Activated CD4-positive, alpha-beta T cell treated with anti-CD3 and anti-CD28 coated beads, Interleukin-2, amount 50 U/mL, for 48 hours (primary cell): ENCODE measurements around the gene DNAJC25.
"Not testable (repeated sequence)": the region's sequence is repeated elsewhere in the genome, so short reads cannot be mapped to it uniquely, and the experiment has no call there.

Source experiments
- DNase-seq, 2 experiments: peaks; one replicate each; pipeline ENCODE4 v3.0.0-alpha.2; 2020

Gene DNAJC25

DNA sequence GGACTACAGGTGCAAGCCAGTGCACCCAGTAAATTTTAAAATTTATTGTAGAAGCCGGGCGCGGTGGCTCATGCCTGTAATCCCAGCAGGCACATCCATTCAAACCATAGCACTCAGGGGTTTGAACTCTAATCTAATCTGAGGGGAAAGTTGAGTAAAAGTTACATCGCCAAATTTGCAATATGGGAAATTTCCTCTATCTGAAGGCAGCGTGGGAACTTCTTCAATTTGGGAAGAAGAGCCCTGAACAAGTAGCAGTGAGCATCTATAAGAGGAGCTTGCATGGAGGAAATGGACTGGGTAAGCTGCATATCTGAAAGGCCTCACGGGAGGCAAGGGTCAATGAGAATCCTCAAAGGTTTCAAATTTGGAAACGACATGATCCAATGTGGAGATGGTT, 2.7 kb upstream of the DNAJC25 start:
- DNase-seq = no peak

- DNase-seq = no peak
Observed at GRCh38 chr9:111630182-111630963, 761 bp upstream of the DNAJC25 start.

DNA sequence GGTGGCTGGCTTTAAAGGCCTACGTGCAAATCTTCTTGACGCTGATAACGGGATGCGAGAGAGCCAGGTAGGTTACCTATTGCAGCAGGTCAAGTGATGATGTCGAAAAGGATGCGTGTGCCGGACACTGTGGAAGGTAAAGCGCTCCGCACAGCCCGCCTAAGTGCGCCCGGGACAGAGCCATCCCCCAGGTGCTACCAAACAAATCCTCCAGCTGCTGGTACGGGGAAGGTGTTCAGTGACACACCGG, 245 bp upstream of the DNAJC25 start:
- DNase-seq = no peak

DNA sequence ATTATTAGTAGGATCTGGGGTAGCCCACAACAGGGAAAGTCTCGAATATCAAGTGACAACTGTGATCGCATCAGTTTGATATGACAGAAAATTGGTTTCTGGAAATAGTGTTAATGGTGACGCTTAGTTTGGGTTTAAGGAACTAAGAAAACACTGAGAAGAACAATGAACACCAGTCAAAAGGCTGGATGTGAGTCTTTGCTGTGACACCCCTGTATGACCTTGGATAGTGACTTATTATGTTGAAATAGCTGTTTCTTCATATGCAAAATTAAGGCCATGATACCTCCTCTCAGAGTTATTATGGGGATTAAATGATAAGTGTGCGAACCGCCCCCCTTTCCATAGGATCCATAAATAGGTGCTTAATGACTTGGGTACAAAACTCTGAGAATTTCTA, 926 bp downstream of the DNAJC25 start:
- no peak for DNase-seq

- DNase-seq = no peak
Observed at GRCh38 chr9:111632695-111633388, 1.7 kb downstream of the DNAJC25 start.

DNA sequence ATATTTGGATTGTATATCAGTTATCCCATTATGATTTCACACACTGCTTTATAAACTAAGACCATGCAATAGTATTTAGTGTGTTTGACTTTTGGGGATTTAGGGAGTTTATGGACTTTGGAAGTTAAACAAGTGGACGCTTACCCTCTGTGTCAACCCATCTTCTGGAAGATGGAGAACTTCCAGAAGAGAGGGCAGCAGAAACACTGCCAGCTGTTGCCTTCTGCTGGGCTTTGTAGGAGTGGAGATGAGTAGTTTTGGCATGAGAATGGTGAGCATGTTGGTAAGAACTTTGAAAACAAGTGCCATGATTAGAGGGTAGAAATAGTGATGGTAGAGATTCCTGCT, 2.2 kb downstream of the DNAJC25 start:
- no peak for DNase-seq

DNA sequence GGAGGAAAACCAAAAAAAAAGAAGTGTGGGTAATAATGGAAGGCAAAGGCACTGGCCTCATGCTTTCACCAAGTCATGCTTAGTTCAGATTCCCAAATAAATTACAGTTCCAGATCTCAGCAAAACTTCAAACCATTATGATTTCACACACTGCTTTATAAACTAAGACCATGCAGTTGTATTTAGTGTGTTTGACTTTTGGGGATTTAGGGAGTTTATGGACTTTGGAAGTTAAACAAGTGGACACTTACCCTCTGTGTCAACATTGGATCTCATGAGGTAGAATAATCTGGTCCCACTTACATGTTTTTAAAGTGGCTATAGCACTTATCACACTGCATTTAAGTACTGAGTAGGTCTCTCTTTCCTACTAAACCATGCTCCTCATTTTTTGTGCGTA, 3.7 kb downstream of the DNAJC25 start:
- no peak for DNase-seq

DNA sequence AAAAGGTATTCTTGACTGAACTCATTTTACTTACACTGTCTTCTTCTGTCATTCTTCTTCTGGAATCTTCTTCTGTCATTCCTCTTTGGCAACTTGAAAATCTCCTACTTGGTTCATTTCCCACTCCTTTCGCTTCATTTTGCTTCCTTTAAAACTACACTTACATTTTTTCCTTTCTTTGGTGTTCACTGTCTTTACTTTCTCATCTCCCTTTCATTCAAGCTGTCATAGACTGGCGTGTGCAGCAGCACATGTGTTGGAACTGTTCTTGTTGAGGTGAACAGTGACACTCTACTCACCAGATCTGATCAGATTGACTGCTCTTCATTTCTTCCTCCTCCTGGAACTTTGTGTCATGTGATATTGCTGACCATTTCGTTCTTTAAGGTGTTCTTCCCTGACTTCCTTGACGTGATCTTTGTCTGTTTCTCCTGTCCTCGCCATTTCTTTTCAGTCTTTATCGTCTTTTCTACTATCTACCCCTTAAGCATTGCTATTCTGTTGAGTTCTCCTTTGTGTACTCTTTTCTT, 6.4 kb downstream of the DNAJC25 start:
- DNase-seq = no peak

DNA sequence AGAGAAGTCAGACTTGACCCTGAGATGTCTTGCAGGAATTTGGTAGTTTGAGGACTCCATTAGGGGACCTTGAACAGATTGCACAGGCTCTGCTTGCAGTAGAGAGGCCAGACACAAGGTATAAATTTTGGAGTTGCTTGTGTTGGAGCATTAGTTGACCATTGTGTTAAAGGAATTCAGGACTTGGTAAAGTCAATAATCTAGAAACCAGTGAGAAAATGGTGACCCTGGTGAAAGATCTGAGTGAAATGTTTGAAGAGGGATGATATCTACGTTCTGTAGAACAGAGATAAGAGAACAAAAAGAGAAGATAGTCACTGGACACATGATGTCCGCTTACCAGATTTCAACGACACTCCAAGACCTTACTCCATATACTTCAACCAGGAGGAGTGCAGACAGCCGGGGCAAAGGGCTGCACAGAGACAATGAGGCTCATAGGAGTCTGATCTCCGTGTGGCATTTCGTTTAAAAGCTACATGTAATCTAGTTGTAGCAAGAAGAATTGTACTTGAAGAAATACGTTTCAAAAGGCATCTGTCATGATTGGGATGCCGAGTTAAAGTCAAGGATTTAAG, 13.2 kb downstream of the DNAJC25 start:
- DNase-seq = no peak

GRCh38 chr9:111645806-111646205, 14.7 kb downstream of the DNAJC25 start:
- DNase-seq = no peak

DNA sequence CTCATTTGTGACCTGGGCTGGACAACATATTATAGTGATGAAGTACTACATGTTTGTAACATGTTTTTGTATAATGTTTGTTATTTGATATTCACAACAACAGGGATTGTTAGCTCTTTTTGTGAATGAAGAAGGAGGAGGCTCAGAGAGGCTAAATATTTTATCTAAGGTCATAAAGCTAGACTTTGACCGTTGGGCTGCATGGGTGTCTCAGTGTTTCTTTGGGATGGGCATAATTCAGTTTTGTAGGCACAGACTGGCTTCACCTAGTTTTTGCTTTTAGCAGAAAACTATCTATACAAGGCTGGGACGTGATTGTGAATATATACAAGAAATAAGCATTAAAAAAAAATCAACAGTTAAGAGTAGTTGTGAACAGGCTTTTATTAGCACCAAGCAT, 15.3 kb downstream of the DNAJC25 start:
- no peak for DNase-seq

DNA sequence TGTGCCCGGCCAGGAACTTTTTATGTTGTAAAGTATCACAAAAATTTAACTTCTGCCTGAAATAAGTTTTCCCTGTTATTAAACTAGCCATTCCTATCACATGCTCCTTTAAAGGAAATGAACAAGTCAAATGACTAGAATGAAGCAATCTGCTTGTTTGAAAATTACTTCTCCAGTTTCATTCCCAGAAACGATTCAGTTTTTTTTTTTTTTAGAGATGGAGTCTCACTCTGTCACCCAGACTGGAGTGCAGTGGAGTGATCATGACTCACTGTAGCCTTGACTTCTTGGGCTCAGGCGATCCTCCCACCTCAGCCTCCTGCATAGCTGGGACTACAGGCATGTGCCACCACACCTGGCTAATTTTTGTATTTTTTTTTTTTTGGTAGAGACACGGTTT, 16.9 kb downstream of the DNAJC25 start:
- DNase-seq = no peak

- no peak for DNase-seq
Observed at GRCh38 chr9:111649016-111649415, 17.9 kb downstream of the DNAJC25 start.

DNA sequence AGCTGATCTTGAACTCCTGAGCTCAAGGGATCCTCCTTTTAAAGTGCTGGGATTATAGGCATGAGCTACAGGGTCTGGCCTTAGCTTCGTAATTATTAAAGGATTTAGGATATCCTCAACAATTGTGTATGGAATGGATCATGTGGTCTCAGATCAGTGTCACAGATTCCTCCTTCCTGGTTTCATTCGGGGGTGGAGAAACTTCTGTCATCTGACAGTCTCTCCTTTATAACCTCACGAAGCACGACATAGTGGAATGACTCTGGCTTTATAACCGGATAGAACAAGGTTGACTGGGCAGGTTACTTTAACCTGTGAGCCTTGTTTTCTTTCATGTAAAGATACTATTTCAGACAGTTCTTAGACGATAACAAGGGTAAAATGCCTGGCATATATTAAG, 25.9 kb downstream of the DNAJC25 start:
- DNase-seq = no peak

- no peak for DNase-seq
Observed at GRCh38 chr9:111658943-111659342, 27.8 kb downstream of the DNAJC25 start.

GRCh38 chr9:111659691-111660090, 28.6 kb downstream of the DNAJC25 start:
- no peak for DNase-seq

- peak; percentile 65 to 69 for DNase-seq
Observed at GRCh38 chr9:111661150-111661801, 30.1 kb downstream of the DNAJC25 start, which contains the start of gene GNG10. Gene GNG10 (plus strand): TSS chr9:111661605. CDS start chr9:111661635, 30 bp downstream.

DNA sequence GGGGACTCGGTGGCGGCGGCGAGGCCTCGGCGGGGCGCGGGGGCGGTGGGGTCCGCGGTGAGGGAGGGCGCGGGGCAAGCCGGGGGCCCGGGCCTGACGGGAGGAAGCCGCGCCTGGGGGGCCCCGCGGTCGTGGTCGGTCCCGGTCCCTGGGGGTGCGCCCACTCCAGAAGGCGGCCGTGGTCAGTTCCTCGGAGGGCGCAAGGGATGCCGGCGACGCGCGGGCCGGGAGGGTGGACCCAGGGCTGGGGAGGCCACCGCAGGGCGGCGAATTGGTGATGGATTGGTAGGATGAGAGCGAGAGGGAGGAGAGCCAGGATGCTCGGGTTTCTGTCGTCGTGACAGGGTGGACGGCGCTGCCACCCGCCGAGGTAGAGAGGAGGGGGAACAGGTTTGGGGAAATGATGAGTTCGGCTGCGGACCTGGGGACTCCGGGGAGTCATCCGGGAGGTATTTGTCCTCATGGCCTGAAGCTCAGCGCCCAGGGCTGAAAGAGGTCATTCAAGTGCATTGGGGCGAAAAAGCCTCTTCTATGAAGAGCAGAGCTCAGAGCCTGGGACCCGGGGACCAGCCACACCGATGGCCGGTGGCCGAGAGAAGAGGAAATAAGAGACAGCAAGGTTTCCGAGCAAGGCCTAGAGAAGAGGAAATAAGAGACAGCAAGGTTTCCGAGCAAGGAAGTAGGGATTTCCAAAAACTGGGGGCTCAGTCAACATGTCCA, 30.8 kb downstream of the DNAJC25 start:
- peak; percentile 38 to 46 for DNase-seq

- DNase-seq = peak in 1 of 2 experiments; percentile 12
Observed at GRCh38 chr9:111662576-111663300, 31.6 kb downstream of the DNAJC25 start.

DNA sequence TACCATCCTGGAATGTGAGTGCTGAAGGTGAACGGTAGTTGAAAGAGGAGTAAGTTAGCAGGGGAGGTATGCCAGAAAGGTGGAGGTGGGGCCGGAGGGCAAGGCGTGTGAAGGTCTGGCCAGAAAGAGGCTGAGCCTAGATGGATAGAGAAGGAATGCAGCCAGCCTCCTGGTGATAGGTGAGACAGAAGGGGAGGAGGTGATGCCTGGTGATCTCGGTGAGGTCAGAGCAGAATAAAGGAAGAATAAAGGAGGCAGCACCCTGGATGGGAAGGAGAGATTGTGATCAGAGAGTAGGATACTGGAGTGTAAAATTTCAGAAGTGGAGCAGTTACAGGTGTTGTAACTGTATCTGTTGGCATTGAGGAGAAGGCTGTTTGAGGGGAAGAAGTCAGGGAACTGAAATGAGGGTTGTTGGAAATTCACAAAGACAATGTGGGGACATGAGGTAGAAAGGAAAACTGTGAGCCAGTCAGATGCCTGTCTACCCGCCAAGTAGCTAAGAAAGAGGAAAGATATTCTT, 32.2 kb downstream of the DNAJC25 start:
- no peak for DNase-seq

DNA sequence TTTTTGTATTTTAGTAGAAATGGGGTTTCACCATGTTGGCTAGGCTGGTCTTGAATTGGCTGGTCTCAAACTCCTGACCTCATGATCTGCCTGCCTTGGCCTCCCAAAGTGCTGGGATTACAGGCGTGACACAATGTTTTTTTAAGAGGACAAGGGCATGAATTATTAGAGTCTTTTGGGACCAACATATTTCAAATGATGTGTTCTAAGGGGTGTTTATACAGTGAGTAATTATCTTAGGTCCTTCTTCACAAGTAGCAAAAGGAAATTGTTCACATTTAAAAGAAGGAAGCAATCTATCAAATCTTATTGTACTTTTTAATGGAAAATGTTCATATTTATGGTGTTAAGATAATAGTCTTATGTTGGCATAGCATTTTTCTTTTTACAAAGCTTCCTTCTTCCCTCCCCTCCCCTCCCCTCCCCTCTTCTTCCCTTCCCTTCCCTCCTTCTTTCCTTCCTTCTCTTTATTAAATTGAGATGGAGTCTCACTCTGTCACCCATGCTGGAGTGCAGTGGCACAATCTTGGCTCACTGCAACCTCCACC, 37.0 kb downstream of the DNAJC25 start:
- no peak for DNase-seq

- DNase-seq = not testable (repeated sequence)
Observed at GRCh38 chr9:111668601-111669000, 37.5 kb downstream of the DNAJC25 start.
